ENCODE data around the gene HSPB6.

HSPB6 gene

GRCh38 chr19:35713904-35714495, 42.8 kb downstream of the HSPB6 start:
- POLR2A ChIA-PET: no interaction called here

GRCh38 chr19:35713506-35713850, 43.4 kb downstream of the HSPB6 start:
- ChIA-PET CTCF (interaction anchor here (1.0 to 5.4 kb wide), 3 partner anchors 9 to 165 kb away, joined by 3 to 23 read pairs (median 19); partner anchors contain the start of gene ZBTB32), POLR2A (no interaction called here)
- no peak overlapping the region for H3K4me3 ChIP-seq (ENCODE audit: low read depth, low read length)
- no peak for DNase-seq (ENCODE audit: low read depth, low spot score)
- TF ChIP-seq CTCF (IDR thresholded peaks at IDR 0.05; ENCODE audit: insufficient read depth, low read length, missing control alignments): no peak

More at GRCh38 chr19:35713904-35714495, 42.8 kb downstream of the HSPB6 start:
- H3K4me3 ChIP-seq (ENCODE audit: low read depth, low read length): no peak overlapping the region
- CTCF ChIA-PET: interaction anchor here (0.8 to 5.4 kb wide), 6 partner anchors 9 to 165 kb away, joined by 3 to 23 read pairs (median 10); partner anchors contain the start of gene ZBTB32
- no peak for TF ChIP-seq CTCF (IDR thresholded peaks at IDR 0.05; ENCODE audit: insufficient read depth, low read length, missing control alignments)
- DNase-seq (ENCODE audit: low read depth, low spot score): no peak

- ChIA-PET POLR2A (interaction anchor here (1.7 kb wide), 1 partner anchor 10 kb away, joined by 4 read pairs; no protein-coding TSS in a partner anchor), CTCF (interaction anchor here (1.0 to 5.4 kb wide), 3 partner anchors 8 to 164 kb away, joined by 3 to 23 read pairs (median 19); partner anchors contain the start of gene ZBTB32)
- TF ChIP-seq CTCF (IDR thresholded peaks at IDR 0.05; ENCODE audit: insufficient read depth, low read length, missing control alignments): no peak
- no peak overlapping the region for H3K4me3 ChIP-seq (ENCODE audit: low read depth, low read length)
- DNase-seq (ENCODE audit: low read depth, low spot score): no peak
These were observed 44.0 kb downstream of the HSPB6 start for GRCh38 chr19:35712567-35713505.

DNA sequence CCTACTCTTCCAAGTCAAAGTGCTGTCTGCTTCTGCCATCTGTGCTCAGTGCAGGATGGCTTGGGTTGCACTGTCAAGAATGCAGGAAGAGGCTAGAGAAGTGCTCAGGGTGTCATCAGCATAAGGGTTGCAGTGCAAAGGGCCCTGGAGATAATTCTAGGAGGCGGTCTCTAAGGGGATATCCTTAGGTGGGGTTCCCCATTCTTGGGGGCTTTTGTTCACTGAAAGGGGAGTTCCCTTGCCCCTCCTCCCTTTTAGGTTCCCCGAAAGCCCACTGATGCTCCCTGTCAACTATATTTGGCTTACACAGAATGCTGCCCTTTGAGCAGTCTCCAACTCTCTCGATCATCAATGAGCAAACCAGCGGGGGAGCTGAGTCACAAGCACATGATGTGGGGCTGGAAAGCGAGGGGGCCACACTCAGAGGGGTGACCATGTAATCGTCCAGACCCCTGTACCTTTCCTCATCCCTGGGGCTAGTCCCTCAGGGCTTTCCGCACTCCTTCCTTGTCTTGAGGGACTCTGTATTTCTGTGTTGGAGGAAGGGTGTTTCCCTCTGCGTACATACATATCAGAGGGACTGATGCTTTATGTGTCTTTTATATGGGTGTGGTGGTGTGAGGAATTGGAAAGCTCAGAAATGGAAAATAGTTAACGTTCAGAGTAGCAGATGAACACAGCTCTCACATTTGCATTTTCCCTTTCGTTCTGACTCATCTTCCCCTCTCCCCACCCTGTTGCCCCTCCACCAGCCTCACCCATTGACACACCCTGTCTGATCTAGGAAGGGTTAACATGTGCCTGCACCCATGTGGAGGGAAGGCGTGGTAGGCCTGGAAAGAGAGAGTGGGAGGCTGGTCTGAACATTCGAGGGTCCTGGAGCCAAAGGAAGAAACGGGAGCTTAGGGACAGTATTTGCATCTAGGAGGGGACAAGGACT, 45.8 kb downstream of the HSPB6 start:
- CTCF ChIA-PET: interaction anchor here (0.8 to 5.4 kb wide), 5 partner anchors 9 to 162 kb away, joined by 3 to 23 read pairs (median 4); no protein-coding TSS in a partner anchor
- DNase-seq (ENCODE audit: low read depth, low spot score): no peak
- no peak for TF ChIP-seq CTCF (IDR thresholded peaks at IDR 0.05; ENCODE audit: insufficient read depth, low read length, missing control alignments)
- H3K4me3 ChIP-seq (ENCODE audit: low read depth, low read length): no peak overlapping the region
- POLR2A ChIA-PET: interaction anchor here (0.6 to 1.7 kb wide), 3 partner anchors 8 to 710 kb away, joined by 3 to 5 read pairs (median 4); no protein-coding TSS in a partner anchor

- ChIA-PET POLR2A (no interaction called here), CTCF (interaction anchor here (0.7 to 1.8 kb wide), 2 partner anchors 14 to 16 kb away, joined by 3 to 8 read pairs; no protein-coding TSS in a partner anchor)
- H3K4me3 ChIP-seq (ENCODE audit: low read depth, low read length): no peak overlapping the region
- no peak for TF ChIP-seq CTCF (IDR thresholded peaks at IDR 0.05; ENCODE audit: insufficient read depth, low read length, missing control alignments)
- no peak for DNase-seq (ENCODE audit: low read depth, low spot score)
These were observed 48.4 kb downstream of the HSPB6 start for GRCh38 chr19:35708391-35708790.

All from AG04449 (cell line).